ENCODE data around the gene LRP1.

Gene LRP1

GRCh38 chr12:57099047-57099714, 29.1 kb upstream of the LRP1 start:
- TF ChIP-seq CTCF (IDR thresholded peaks at IDR 0.05; ENCODE audit: low read depth, low read length, missing control alignments) = no peak
- no peak for DNase-seq (ENCODE audit: low read depth)
- no peak overlapping the region for H3K4me3 ChIP-seq (ENCODE audit: low read depth, low read length)

- no peak for TF ChIP-seq CTCF (IDR thresholded peaks at IDR 0.05; ENCODE audit: low read depth, low read length, missing control alignments)
- H3K4me3 ChIP-seq (ENCODE audit: low read depth, low read length) = no peak overlapping the region
- no peak for DNase-seq (ENCODE audit: low read depth)
Observed at GRCh38 chr12:57099766-57100165, 28.5 kb upstream of the LRP1 start.

GRCh38 chr12:57101892-57102695, 26.2 kb upstream of the LRP1 start:
- H3K4me3 ChIP-seq (ENCODE audit: low read depth, low read length) = no peak overlapping the region
- DNase-seq (ENCODE audit: low read depth) = no peak
- TF ChIP-seq CTCF (IDR thresholded peaks at IDR 0.05; ENCODE audit: low read depth, low read length, missing control alignments) = no peak

GRCh38 chr12:57103856-57104255, 24.4 kb upstream of the LRP1 start:
- DNase-seq (ENCODE audit: low read depth) = no peak
- TF ChIP-seq CTCF (IDR thresholded peaks at IDR 0.05; ENCODE audit: low read depth, low read length, missing control alignments) = no peak
- no peak overlapping the region for H3K4me3 ChIP-seq (ENCODE audit: low read depth, low read length)

GRCh38 chr12:57104292-57104910, 23.9 kb upstream of the LRP1 start:
- no peak overlapping the region for H3K4me3 ChIP-seq (ENCODE audit: low read depth, low read length)
- DNase-seq (ENCODE audit: low read depth) = no peak
- TF ChIP-seq CTCF (IDR thresholded peaks at IDR 0.05; ENCODE audit: low read depth, low read length, missing control alignments) = no peak

GRCh38 chr12:57105011-57105753, 23.1 kb upstream of the LRP1 start:
- no peak for DNase-seq (ENCODE audit: low read depth)
- TF ChIP-seq CTCF (IDR thresholded peaks at IDR 0.05; ENCODE audit: low read depth, low read length, missing control alignments) = no peak
- H3K4me3 ChIP-seq (ENCODE audit: low read depth, low read length) = no peak overlapping the region
